ENCODE data around the gene GOLGB1.
"Not testable (repeated sequence)": the region's sequence is repeated elsewhere in the genome, so short reads cannot be mapped to it uniquely, and the experiment has no call there.

GOLGB1 gene

DNA sequence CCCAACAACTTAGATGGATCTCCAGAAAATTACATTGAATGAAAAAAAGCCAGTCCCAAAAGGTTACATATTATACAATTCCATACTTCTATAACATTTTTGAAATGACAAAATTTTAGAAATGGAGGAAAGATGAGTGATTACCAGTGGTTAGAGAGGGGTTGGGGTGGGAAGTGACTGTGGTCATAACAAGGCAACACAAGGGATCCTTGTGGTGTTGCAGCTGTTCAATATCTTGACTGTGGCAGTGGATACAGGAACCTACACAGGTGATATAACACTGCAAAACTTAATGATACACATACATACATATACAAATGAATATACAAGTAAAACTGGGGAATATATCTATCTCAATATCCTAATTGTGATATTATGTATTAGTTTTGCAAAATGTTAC, 9.6 kb downstream of the GOLGB1 start:
- no peak for DNase-seq

DNA sequence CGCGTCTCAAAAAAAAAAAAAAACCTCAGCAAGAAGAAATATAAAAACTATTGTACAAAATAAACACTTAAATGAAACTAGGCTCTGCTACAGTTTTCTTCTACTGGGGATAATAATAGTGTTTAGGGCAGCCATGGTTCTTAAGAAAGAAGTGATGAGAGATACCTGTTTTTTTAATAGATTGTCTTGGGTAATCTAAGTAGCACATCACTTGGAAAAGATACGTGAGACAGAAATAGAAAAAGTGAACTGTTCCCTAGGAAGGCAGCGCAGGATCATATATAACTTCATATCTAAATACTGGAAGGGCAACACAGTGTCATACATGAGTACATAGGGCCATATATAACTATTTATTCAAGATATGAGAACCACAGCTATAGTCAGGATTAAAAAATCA, 11.9 kb downstream of the GOLGB1 start:
- no peak for DNase-seq

DNA sequence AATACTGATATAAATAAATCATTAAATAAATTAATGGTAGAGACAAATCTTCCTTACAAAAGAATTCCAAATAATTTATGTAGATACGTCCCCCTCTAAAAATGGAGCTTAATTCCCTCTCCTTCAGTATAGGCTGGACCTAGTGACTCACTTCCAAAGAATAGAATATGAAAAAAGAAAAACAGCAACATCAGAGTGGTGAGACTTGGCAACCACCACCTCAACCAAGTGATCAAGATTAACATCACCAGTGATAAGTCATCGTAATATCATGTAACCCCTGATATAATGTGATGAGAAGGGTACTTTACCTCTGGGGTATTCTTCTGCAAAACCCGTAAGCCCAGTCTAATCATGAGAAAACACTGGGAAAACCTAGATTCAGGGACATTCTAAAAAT, 13.4 kb downstream of the GOLGB1 start:
- no peak for DNase-seq

DNA sequence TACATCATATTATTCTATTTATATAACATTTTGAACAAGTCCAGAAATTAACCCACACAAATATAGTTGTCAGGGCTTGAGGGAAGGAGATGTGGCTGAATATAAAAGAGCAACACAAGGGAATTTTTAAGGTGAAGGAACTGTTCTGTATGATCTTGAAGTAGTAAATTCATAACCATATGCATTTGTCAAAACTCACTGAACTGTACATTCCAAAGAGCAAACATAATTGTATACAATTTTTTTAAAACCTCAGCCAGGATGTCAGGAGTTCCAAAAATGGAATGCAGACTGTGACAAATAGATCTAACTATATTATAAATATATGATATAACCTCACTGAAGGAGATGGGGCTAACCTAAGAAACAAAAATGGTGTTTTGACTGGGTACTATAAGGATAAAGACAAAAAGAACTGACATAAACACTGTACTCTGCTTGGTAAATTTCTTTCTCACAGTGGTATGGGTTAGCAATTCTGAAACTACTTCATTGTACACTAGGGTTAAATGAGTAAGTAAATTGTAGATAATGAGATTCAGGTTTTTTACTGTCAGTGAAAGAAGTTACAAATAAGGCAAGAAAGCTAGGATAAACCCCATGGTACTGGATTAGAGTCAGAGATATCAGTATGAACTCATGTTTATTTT, 14.4 kb downstream of the GOLGB1 start:
- no peak for DNase-seq

DNA sequence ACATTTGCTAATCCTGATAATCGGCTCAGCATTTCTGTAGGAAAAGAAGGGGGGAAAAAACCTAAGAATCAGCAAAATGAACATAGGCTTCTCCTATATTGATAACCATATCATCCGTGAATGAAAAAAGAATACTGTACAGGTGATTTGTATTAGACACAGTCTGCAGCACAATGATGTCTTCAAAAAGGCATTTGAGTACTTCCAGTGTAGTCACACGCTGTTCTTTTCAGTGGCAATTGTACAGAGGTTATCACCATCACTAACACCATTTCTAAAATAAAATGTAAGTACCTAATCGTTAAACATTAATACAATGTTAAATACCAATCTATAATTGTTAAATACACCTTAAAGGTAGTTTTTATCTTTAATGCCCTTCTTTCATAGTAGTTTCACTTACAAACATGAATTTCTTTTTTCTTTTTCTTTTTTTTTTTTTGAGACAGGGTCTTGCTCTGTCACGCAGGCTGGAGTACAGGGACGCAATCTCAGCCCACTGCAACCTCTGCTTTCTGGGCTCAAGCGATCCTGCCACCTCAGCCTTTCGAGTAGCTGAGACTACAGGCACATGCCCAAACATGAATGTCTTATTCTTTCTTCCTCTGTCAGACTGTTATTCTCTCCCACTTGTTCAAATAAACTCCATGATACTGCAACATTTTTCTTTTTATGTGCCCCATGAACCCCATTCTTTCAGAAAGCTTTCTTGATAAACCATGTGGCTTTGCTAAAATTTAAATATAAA, 18.4 kb downstream of the GOLGB1 start:
- no peak for DNase-seq

DNA sequence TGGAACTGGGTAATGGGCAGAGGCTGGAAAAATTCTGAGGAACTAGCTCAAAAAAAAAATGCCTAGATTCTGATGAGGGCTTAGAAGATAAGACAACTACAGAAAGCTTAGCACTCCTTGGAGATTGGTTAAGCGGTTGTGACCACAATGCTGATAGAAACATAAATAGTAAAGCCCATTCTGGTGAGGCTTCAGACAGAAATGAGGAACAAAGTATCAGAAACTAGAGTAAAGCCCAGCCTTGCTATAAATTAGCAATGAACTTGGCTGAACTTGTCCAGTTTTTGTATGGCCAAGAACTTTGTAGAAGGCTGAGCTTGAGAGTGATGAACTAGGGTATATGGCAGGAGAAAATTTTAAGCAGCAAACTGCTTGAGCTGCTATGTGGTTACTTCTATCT, 25.4 kb downstream of the GOLGB1 start:
- no peak for DNase-seq

DNA sequence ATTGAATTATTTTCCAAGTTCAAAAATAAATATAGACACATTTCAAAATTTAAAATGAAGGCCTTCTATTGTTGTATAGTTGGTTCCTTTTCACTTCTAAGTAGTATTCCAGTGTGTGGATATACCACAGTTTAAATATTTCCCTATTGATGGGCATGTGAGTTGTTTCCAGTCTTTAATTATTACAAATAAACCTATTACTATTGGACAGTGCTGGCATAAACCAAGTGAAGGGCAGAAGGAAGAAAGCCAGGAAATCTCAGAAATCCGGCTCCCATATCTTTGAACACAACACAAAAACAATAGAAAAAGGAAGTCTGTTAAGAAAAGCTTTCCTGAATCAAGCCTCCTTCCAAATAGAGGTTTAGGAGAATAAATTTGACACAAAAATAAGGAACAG, 26.1 kb downstream of the GOLGB1 start:
- no peak for DNase-seq

DNA sequence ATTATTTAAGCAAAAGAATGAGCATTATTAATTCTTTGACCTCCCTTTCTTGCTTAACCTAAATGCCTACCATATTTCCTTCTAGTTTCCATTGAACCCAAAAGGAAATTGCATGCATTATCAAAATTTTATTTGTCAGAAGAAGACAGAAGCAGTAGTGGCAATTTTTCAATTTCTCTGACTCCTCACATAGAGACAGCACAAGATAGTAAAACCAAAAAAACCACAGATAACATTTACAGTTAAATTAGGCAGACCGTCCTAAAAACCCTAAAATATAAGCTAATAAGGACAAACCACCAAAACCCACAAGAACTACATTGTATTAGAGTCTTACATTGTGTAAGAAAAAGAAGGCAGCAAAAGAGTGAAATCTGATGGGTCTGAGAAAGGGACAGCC, 27.1 kb downstream of the GOLGB1 start:
- DNase-seq: no peak

DNA sequence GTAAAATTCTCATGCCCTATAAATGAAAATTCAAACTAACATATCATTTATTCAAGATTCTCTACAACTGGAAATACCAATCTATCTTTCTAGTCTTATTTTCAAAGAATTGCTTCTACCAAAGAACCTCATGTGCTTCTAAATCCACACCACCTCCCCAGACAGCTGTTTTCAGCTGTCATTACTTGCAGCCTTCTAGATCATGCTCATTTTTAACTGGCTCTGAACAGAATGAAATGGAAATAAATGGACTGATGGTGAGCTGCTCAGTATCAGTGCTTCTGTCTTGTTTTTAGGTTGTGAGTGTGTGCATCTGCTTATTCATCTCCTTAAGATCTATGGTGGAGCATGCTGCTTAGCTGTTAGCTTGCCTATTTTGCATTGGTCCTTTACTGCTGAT, 29.4 kb downstream of the GOLGB1 start:
- DNase-seq: no peak

DNA sequence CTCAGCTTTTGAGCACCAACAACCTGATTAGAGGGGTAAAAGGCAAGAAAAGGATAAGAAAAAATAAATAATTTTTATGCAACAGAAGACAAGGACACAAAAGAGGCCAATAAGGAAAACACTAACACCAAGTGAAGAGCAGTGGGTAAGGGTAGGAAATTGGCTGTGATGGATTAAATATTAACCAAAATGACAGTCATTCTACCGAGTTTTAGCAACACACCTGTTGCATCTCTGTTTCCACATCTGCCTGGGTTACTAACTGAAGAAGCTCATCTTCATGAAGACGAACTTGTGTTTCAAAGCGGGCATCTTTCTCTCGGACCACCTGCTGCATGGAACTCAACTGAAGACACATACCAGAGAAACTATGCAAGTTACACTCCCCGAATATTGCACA, 30.1 kb downstream of the GOLGB1 start:
- no peak for DNase-seq

DNA sequence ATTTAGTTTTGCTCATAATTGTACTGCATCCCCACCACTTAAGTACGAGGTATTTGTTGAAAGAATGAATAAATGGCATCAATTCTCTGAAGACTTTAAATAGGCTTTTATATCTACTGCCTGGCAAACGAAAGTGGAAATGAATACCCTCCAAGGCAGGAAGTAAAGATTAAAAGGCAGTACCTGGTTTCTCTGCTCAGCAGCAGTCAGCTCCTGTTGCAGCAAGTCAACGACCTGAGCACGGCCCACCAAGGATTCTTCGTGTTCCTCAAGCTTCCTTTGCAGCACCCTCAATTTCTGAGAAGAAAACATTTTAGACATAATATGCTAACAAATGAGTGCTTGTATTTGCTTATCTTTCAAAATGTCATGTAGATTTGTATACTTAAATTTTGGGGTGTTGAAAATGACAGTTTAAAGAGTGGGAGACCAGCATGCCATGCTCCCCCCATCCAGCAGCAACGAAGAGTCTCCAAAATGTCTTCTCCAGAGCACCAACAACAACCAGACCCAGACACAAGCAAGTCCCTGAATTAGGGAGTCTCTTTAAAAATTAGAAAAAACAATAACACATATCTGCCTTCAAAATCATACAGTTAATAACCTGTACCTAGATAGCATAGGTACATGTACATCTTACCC, 31.2 kb downstream of the GOLGB1 start:
- no peak for DNase-seq

DNA sequence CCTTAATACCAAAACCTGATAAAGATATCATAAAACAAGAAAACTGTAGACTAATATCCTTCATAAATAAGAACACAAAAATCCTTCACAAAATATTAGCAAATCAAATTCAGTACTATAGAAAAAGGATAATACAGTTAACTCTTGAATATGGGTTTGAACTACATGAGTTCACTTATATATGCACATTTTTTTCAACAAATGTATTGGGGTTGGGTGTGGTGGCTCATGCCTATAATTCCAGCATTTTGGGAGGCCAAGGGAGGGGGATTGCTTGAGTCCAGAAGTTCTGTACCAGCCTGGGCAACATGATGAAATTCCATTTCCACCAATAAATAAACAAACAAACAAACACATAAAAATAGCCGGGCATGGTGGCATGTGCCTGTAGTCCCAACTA, 39.2 kb downstream of the GOLGB1 start:
- no peak for DNase-seq

DNA sequence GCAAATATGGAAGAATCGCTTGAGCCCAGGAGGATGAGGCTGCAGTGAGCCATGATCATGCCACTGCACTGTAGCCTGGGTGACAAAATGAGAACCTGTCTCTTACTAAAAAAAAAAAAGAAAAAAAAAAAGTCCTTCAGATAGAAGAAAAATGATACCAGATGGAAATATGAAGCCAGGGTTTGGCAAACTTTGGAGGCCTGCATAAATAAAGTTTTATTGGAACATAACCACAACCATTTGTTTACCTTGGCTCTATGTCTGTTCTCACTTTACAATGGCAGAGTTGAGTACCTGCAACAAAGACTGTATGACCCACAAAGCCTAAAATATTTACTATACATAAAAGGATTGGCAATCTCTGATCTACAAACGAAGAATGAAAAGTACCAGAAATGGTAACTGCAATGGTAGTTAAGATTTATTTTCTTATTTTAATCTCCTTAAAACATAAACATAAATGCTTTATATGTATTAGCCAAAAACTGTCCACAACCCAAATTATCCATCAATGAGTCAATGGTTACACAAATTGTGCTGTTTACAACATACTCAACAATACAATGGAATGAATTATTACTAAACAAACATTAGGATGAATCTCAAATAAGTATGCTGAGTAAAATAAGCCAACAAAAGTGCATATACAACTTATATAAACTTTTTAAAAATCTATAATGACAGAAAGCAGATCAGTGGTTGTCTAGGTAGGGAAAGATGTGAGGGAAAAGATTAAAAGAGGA, 41.8 kb downstream of the GOLGB1 start:
- DNase-seq: no peak

DNA sequence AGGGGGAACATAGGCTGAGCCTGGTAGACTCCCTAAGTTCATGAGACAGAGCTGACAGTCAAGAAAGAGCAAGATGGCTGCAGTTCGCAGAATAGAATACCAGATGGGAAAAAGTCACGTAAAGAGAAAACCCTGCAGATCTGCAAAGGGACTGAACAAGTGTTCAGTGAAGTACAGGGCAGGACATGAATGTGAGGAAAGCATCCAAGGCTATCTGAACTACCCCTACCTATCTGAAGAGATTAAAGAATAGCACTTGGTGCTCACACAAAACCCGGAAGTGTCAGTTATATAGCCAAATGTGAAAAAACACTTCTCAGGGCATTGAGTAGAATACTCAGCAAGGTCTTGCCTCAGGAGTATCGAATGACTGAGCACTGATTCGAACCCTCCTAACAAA, 44.0 kb downstream of the GOLGB1 start:
- no peak for DNase-seq

DNA sequence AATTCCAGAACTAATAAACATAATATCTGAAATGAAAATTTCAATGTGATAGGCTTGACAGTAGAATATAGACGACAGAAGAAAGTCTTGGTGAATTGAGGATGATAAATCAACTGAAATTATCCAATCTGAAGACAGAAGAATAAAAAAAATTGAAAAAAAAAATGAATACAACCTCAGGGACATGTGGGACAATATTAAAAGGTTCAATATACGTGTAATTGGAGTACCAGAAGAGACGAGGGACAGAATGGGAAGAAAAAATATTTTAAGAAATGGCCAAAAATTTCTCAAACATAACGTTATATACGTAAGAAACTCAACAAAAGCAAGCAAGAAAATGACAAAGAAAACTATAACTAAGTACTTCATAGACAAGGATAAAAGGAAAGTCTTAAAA, 45.6 kb downstream of the GOLGB1 start:
- no peak for DNase-seq

DNA sequence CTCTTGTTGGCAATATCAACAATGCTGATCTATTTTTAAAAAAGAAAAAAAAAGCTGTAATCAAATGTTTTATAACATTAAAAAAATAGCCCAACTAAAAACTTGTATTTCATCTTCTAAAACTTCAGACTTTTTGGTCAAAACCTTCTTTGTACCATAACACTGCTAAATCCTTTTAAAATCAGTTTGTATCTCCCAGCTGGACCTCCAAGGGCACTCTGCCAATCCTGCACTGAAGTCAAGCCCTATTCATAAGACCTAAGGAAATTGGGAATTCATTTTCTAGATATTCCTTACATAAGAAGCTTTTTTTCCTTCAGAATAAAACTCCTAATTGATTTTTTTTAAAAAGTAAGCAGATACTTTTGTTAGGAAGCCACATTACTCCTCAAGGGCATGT, 50.6 kb downstream of the GOLGB1 start:
- DNase-seq: no peak

DNA sequence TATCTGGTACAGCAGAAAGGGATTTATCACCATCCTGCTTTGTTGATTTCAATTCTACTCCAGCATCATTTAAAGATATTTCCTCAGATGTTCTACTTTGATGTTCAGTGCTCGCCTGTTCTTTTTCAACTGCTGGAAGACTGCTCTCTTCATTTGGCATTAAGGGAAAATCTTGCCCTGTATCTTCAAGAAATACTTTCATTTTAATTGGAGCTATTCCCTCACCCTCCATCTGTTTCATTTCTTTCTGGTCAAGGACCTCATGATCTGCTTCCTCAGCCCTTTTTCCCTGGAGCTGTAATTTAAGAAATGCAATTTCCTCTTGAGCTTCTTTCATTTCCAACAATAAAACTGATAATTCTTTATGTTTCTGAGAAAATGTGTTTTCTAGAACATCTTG, 51.1 kb downstream of the GOLGB1 start:
- no peak for DNase-seq

DNA sequence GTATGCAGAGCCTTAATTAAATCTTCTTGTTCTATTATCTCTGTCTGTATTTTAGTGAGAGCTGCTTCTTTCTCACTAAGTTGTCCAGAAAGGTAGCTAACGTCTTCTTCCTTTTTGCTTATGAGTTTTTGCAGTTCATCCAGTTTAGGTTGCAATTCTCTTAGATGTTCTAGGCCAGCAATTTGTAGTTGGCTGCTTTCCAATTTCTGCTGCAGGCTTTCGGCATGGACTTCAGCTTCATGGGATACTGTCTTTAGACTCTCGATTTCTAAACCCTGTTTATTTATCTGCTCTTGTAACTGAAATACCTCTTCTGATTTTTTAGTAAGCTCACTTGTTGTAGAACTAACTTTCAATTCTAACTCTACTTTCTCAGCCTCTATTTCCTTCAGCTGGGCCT, 53.4 kb downstream of the GOLGB1 start:
- no peak for DNase-seq

DNA sequence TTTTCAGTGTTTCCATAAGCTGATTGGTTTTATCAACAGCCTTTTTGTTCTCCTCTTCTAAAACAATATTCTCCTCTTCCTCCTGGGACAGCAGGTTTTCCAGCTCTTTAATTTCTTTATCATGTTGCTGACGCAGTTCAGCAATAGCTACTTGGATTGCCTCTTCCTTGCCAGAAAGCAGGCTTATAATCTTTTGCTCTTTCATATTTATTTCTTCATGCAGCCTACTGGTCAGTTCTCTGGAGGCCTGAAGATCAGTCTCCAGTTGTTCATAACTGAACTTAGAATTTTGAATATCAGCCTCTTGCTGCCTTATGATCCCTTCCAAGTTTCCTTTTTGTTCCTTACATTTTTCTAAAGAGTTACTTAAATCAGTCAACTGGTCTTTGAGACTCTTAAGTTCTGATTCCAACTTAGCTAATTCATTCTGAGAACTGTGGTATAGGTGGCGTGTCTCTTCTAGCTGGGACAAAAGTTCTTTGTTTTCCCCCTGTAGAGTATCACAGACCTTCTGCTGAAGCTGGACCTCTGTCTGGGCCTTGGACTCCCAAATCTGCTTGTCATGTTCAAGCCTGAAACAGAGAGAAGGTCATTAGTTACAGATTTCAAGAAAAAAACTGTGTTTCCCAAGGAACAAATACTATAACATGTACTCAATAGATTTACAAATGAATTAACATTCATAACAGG, 57.4 kb downstream of the GOLGB1 start:
- DNase-seq: no peak

DNA sequence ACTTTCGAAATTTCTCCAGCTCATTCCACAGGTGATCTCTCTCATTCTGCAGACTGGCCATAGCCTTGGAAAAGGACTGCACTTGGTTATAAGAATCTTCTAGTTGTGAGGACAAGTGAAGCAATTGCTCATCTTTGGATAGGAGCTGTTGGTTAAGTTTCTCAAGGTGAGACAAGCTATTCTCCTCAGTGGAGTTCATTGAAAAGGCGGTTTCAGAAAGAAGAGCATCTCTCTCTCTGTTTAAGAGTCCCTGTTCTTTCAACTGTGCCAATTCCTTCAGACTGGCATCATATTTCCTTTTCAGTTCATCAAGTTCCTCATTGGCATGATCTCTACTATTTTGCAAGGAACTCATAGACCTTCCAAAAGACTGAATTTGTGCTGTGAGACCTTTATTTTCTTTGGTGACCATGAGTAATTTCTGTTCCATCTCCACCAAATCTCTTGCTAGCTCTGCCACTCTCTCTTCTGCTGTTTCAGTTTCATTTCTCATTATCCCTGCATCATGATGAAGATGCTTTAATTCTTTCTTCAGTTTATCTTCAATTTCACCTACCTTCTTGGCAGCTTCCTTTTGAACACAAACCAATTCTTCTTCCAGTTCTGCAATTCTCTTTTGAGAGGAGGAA, 58.6 kb downstream of the GOLGB1 start:
- DNase-seq: no peak

DNA sequence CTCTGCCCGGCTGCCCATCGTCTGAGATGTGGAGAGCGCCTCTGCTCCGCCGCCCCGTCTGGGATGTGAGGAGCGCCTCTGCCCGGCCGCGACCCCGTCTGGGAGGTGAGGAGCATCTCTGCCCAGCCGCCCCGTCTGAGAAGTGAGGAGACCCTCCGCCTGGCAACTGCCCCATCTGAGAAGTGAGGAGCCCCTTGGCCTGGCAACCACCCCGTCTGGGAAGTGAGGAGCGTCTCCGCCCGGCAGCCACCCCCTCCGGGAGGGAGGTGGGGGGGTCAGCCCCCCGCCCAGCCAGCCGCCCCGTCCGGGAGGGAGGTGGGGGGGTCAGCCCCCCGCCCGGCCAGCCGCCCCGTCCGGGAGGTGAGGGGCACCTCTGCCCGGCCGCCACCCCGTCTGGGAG, 60.8 kb downstream of the GOLGB1 start:
- DNase-seq: not testable (repeated sequence)

DNA sequence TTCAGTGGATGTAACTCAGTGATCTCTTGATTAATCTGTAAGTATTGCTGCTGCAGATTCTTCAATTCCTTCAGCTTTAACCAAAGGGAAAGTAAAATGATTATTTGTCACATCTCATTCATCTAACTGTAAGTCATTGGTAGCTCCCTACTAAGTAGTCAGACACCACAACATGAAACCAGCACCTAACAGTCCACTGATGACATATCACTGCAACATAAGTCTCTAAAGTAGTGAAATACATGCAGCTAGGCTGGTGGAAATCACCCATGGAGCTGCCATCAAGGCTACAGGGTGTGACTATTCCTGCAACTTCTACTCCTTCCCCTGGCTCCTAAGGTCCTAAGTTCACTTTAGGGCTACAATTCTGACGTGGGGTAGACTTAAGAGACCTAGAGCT, 67.7 kb downstream of the GOLGB1 start:
- no peak for DNase-seq

DNA sequence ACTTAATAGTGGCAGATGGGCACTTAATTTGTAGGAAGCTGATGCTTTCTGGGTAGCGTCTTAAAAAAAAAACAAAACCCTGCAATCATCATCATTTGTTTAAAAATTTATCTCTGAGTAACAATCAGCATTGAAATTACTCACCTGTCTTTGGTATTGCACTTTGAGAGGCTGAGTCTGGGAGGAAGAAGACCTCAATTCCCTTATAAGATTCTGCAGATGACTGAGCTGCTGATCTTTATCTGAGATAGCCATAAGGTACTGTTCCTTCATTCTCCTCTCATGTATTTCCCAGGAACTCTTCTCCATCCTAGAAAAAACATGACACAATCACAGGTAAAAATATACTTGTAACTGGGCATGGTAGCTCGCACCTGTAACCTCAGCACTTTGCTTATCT, 72.4 kb downstream of the GOLGB1 start:
- no peak for DNase-seq
